Gastroesophageal sphincter (tissue), 3 donors: Measurements from ENCODE around the gene NR5A2.

ENCODE experiments used
- EP300 ChIP-seq: sonication (generic); formaldehyde crosslinking; IDR thresholded peaks from one replicate; pipeline ENCODE4 v1.6.1; 2017; ENCODE audit warnings: antibody characterized with exemption, mild to moderate bottlenecking
- POLR2A ChIP-seq, 2 donors: fragments of 450-650 bp; IDR thresholded peaks; one replicate each; pipeline ENCODE4 v1.6.1; 2017; ENCODE audit warnings: antibody characterized with exemption in 2 of 2, mild to moderate bottlenecking in 2 of 2, moderate library complexity in 1 of 2
- TF ChIP-seq, protein P1 (sequence below), 4 experiments: fragments of 200-600 bp in 2 of 4; fragments of 450-650 bp in 2 of 4; sonication (generic) in 1 of 4; IDR thresholded peaks; one replicate each; pipeline ENCODE4 v1.5.1; 2017 to 2019; ENCODE audit warnings: antibody characterized with exemption in 4 of 4, mild to moderate bottlenecking in 2 of 4, moderate library complexity in 2 of 4

DNA sequence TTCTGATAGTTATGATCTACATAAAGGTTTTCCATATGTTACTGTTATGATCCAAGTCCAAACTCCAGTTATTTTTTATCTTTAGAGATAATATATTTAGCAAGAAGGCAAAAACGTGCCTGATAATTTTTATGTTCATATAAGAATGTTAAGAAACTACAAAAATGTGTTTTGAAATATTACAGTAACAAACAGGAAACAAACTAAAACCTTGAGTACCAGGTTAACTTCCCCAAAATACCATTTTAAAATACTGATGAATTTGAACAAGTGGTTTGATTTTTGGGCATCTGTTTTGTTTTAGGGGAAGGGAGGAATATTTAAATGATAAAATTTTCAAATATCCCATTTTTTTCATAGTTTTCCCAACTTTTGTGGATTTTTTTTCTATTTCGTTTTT is 124.8 kb downstream of the NR5A2 start:
- TF ChIP-seq, protein P1, sequence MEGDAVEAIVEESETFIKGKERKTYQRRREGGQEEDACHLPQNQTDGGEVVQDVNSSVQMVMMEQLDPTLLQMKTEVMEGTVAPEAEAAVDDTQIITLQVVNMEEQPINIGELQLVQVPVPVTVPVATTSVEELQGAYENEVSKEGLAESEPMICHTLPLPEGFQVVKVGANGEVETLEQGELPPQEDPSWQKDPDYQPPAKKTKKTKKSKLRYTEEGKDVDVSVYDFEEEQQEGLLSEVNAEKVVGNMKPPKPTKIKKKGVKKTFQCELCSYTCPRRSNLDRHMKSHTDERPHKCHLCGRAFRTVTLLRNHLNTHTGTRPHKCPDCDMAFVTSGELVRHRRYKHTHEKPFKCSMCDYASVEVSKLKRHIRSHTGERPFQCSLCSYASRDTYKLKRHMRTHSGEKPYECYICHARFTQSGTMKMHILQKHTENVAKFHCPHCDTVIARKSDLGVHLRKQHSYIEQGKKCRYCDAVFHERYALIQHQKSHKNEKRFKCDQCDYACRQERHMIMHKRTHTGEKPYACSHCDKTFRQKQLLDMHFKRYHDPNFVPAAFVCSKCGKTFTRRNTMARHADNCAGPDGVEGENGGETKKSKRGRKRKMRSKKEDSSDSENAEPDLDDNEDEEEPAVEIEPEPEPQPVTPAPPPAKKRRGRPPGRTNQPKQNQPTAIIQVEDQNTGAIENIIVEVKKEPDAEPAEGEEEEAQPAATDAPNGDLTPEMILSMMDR (IDR thresholded peaks at IDR 0.05): no peak
- no peak for TF ChIP-seq POLR2A (IDR thresholded peaks at IDR 0.05)
- no peak for TF ChIP-seq EP300
